Neural cell (in vitro differentiated cells): ENCODE results near the gene TPPP3. TPM values are rescaled to one million over a fixed set of nuclear protein-coding genes. Genes with fewer than 3 reads are reported as not detected.

Experiments used
- H2AFZ ChIP-seq: fragments of 200-600, 300-800 bp; sonication (generic), shearing (Covaris generic); 2 replicates; pipeline ENCODE4 v1.6.0; 2014; ENCODE audit warnings: low read depth, mild to moderate bottlenecking, antibody characterized with exemption, low read length, moderate library complexity
- H3F3A ChIP-seq: fragments of 200-600 bp; shearing (Covaris generic); 2 replicates; pipeline ENCODE4 v1.6.1; 2016; ENCODE audit warnings: mild to moderate bottlenecking, moderate library complexity, mixed read lengths, antibody characterized with exemption, low read length; ENCODE audit not compliant: insufficient read depth, poor library complexity, severe bottlenecking
- H3K27ac ChIP-seq: fragments of 200-600, 300-800 bp; sonication (generic), shearing (Covaris generic); 2 replicates; pipeline ENCODE4 v1.5.1; 2014; ENCODE audit warnings: mild to moderate bottlenecking, low read length, moderate library complexity
- H3K27me3 ChIP-seq: fragments of 300-800, 200-600 bp; sonication (generic), shearing (Covaris generic); 2 replicates; pipeline ENCODE4 v1.6.0; 2014; ENCODE audit warnings: mild to moderate bottlenecking, low read depth, low read length, moderate library complexity; ENCODE audit not compliant: insufficient read depth
- H3K36me3 ChIP-seq: fragments of 300-800, 200-600 bp; sonication (generic), shearing (Covaris generic); 2 replicates; pipeline ENCODE4 v1.5.1; 2014; ENCODE audit warnings: mild to moderate bottlenecking, antibody characterized with exemption, low read length, moderate library complexity; ENCODE audit not compliant: insufficient read depth
- H3K4me2 ChIP-seq: fragments of 300-800, 200-600 bp; sonication (generic), shearing (Covaris generic); 2 replicates; pipeline ENCODE4 v1.6.0; 2014; ENCODE audit warnings: mild to moderate bottlenecking, low read length
- H3K4me3 ChIP-seq: fragments of 300-800, 200-600 bp; sonication (generic), shearing (Covaris generic); 2 replicates; pipeline ENCODE4 v1.5.1; 2014; ENCODE audit warnings: mild to moderate bottlenecking, low read length, moderate library complexity
- H3K79me2 ChIP-seq: fragments of 200-600 bp; shearing (Covaris generic); replicated peaks from 2 replicates; pipeline ENCODE4 v1.6.0; 2014; ENCODE audit warnings: mild to moderate bottlenecking, low read length, moderate library complexity; ENCODE audit not compliant: insufficient read depth
- H3K9ac ChIP-seq: fragments of 300-800, 200-600 bp; sonication (generic), shearing (Covaris generic); 2 replicates; pipeline ENCODE4 v1.6.1; 2016; ENCODE audit warnings: mild to moderate bottlenecking, low read length, mixed read lengths
- H3K9me2 ChIP-seq: fragments of 200-600 bp; shearing (Covaris generic); 2 replicates; pipeline ENCODE4 v1.6.1; 2016; ENCODE audit warnings: mild to moderate bottlenecking, low read length, mixed read lengths; ENCODE audit not compliant: insufficient read depth
- H3K9me3 ChIP-seq: fragments of 200-600, 300-800 bp; sonication (generic), shearing (Covaris generic); 2 replicates; pipeline ENCODE4 v1.6.1; 2016; ENCODE audit warnings: mild to moderate bottlenecking, mixed run types, low read length, moderate library complexity, mixed read lengths
- H4K20me1 ChIP-seq: fragments of 200-600 bp; shearing (Covaris generic); 2 replicates; pipeline ENCODE4 v1.6.1; 2016; ENCODE audit warnings: mild to moderate bottlenecking, mixed run types; ENCODE audit not compliant: insufficient read depth
- EP300 ChIP-seq: fragments of 450-650 bp; conservative IDR thresholded peaks from 2 replicates; pipeline ENCODE4 v1.6.1; 2014; ENCODE audit warnings: antibody characterized with exemption, mild to moderate bottlenecking, moderate library complexity; ENCODE audit not compliant: poor library complexity, severe bottlenecking
- EZH2 ChIP-seq: fragments of 200-600, 300-800 bp; shearing (Covaris generic), sonication (generic); IDR thresholded peaks from 2 replicates; pipeline ENCODE4 v1.6.1; 2014; ENCODE audit warnings: antibody characterized with exemption, low read length, borderline replicate concordance, mild to moderate bottlenecking; ENCODE audit not compliant: insufficient read depth, poor library complexity, severe bottlenecking
- MXI1 ChIP-seq: fragments of 450-650 bp; conservative IDR thresholded peaks from 2 replicates; pipeline ENCODE4 v1.6.1; 2014; ENCODE audit warnings: antibody characterized with exemption, mild to moderate bottlenecking; ENCODE audit not compliant: poor library complexity, severe bottlenecking
- POLR2AphosphoS5 ChIP-seq: IDR thresholded peaks from 2 replicates; pipeline ENCODE4 v1.6.1; 2012
- RAD21 ChIP-seq: fragments of 450-650 bp; conservative IDR thresholded peaks from 2 replicates; pipeline ENCODE4 v1.6.1; 2014; ENCODE audit warnings: antibody characterized with exemption, mild to moderate bottlenecking, moderate library complexity
- SMC3 ChIP-seq: fragments of 450-650 bp; conservative IDR thresholded peaks from 2 replicates; pipeline ENCODE4 v1.6.1; 2014; ENCODE audit warnings: antibody characterized with exemption, mild to moderate bottlenecking, moderate library complexity; ENCODE audit not compliant: poor library complexity
- TAF1 ChIP-seq: IDR thresholded peaks from 2 replicates; pipeline ENCODE4 v1.6.1; 2012; ENCODE audit warnings: low read depth
- polyA plus RNA-seq: library from polyadenylated mRNA; depleted of rRNA; stranded (reverse); fragments of >200 nt; gene quantifications from 2 replicates; pipeline ENCODE4 v1.2.3, GENCODE V29; 2014
- TF ChIP-seq, protein P1 (sequence below): IDR thresholded peaks from 2 replicates; pipeline ENCODE4 v1.6.1; 2012; ENCODE audit warnings: borderline replicate concordance
- TF ChIP-seq, protein P2 (sequence below): fragments of 450-650 bp; IDR thresholded peaks from 2 replicates; pipeline ENCODE4 v1.5.1; 2014; ENCODE audit warnings: antibody characterized with exemption, mild to moderate bottlenecking, moderate library complexity; ENCODE audit not compliant: poor library complexity, severe bottlenecking

Gene TPPP3
- polyA plus RNA-seq, 1 donor from 2014 or later = 2.7 TPM

DNA sequence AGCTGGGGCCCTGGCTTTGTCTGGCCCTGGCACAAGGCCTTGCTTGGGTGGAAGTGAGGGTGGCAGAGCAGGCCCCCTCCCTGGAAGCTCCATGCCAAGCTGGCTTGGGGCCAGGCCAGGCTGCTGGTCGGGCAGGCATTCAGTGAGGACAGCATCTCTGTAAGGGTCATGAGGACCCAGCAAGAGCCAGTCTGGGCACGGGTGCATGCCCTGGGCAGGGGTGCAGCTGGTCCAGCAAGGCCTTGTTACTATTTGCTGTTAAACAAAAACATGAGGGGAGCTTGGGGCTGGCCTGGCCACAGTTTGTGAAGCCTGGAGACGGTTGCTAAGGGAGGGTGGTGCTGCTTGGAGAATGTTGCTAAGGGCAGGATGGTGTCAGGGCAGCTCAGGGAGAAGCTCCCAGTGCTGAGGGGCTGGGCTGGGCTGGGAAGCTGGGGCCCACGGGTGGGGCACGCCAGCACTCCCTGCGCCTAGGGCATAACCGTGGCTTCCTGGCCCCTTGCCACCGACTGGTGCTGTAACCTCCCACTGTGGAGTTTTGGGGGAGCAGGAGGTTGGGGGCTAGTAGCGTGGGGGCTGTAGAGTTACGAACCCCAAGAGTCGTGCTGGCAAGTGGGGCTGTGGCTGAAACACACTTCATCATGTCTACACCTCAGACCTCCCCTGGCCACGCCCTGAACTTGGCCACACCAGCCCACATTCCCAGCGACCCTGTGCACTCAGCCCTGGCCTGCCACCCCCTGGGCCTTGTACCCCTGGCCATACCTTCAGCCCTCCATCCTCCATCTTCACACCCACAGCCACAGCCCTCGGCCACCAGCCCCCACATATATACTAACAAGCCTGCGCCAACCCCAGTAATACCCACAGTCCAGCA, 1.6 kb downstream of the TPPP3 start:
- TF ChIP-seq POLR2AphosphoS5 (no peak), SMC3 (no peak)
- no peaks in the 10 kb centered on the region for H3K36me3 ChIP-seq
- H4K20me1 ChIP-seq = no peaks in the 10 kb centered on the region
- no peaks in the 10 kb centered on the region for H3F3A ChIP-seq
- no peak overlapping the region for H2AFZ ChIP-seq
- H3K4me3 ChIP-seq = no peak overlapping the region
- no peaks in the 10 kb centered on the region for H3K9me3 ChIP-seq
- H3K4me2 ChIP-seq = no peak overlapping the region
- no peaks in the 10 kb centered on the region for H3K79me2 ChIP-seq
- H3K27ac ChIP-seq = no peak overlapping the region
- H3K27me3 ChIP-seq = no peaks in the 10 kb centered on the region
- no peak overlapping the region for H3K9ac ChIP-seq
- no peaks in the 10 kb centered on the region for H3K9me2 ChIP-seq

DNA sequence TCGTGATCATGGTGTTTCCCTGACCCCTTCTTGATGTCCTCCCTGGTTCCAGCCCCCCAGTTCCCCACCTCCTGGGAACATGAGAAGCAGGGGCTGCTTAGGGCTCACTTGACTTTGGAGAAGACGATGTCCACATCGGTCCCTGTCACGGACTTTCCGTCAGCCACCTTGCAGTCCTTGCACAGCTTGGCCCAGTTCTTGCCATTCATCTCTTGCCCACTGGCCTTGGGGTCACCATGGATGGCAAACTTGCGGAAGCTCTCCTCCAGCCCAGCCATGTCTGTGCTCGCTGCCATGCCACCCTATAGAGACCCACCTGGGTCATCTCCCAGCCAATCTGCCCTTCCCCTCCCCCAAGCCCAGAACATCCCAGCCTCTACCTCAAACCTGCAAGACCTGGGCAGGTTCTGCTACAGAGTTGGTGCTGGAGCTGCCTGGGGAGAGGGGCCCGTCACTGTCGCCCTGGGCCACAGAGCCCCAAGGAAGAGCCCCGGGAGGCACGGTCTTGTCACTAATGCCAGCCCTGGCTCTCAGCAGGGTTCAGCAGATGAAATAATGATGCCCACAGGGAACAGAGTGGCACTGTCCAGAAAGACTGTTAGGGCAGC, 2.4 kb downstream of the TPPP3 start:
- Histone ChIP-seq H3K9me3 (no peaks in the 10 kb centered on the region), H2AFZ (no peak overlapping the region), H3K9ac (no peak overlapping the region), H3K36me3 (no peaks in the 10 kb centered on the region), H3K79me2 (no peaks in the 10 kb centered on the region), H3K27me3 (no peaks in the 10 kb centered on the region), H3K4me3 (no peak overlapping the region), H3K9me2 (no peaks in the 10 kb centered on the region), H4K20me1 (no peaks in the 10 kb centered on the region), H3K4me2 (no peak overlapping the region), H3F3A (no peaks in the 10 kb centered on the region), H3K27ac (no peak overlapping the region)
- TF ChIP-seq MXI1 (no peak), POLR2AphosphoS5 (no peak), EP300 (no peak), RAD21 (no peak), EZH2 (no peak), SMC3 (no peak), TAF1 (no peak)
- TF ChIP-seq, protein P1, sequence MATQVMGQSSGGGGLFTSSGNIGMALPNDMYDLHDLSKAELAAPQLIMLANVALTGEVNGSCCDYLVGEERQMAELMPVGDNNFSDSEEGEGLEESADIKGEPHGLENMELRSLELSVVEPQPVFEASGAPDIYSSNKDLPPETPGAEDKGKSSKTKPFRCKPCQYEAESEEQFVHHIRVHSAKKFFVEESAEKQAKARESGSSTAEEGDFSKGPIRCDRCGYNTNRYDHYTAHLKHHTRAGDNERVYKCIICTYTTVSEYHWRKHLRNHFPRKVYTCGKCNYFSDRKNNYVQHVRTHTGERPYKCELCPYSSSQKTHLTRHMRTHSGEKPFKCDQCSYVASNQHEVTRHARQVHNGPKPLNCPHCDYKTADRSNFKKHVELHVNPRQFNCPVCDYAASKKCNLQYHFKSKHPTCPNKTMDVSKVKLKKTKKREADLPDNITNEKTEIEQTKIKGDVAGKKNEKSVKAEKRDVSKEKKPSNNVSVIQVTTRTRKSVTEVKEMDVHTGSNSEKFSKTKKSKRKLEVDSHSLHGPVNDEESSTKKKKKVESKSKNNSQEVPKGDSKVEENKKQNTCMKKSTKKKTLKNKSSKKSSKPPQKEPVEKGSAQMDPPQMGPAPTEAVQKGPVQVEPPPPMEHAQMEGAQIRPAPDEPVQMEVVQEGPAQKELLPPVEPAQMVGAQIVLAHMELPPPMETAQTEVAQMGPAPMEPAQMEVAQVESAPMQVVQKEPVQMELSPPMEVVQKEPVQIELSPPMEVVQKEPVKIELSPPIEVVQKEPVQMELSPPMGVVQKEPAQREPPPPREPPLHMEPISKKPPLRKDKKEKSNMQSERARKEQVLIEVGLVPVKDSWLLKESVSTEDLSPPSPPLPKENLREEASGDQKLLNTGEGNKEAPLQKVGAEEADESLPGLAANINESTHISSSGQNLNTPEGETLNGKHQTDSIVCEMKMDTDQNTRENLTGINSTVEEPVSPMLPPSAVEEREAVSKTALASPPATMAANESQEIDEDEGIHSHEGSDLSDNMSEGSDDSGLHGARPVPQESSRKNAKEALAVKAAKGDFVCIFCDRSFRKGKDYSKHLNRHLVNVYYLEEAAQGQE = no peak
- TF ChIP-seq, protein P2, sequence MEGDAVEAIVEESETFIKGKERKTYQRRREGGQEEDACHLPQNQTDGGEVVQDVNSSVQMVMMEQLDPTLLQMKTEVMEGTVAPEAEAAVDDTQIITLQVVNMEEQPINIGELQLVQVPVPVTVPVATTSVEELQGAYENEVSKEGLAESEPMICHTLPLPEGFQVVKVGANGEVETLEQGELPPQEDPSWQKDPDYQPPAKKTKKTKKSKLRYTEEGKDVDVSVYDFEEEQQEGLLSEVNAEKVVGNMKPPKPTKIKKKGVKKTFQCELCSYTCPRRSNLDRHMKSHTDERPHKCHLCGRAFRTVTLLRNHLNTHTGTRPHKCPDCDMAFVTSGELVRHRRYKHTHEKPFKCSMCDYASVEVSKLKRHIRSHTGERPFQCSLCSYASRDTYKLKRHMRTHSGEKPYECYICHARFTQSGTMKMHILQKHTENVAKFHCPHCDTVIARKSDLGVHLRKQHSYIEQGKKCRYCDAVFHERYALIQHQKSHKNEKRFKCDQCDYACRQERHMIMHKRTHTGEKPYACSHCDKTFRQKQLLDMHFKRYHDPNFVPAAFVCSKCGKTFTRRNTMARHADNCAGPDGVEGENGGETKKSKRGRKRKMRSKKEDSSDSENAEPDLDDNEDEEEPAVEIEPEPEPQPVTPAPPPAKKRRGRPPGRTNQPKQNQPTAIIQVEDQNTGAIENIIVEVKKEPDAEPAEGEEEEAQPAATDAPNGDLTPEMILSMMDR = no peak
